ENCODE results near the gene ACY1. TPM values are rescaled to one million over a fixed set of nuclear protein-coding genes. Genes with fewer than 3 reads are reported as not detected.

ACY1 gene
- total and polyA plus RNA-seq, 10 of the 15 experiments (the other 5 are each of a cell fraction or from before 2014, with no cell fraction given), result 18.5 to 42.2 (median 27.8) TPM

- TF ChIP-seq E4F1 (IDR thresholded peaks at IDR 0.05; ENCODE audit: borderline replicate concordance, partially characterized antibody) (no peak), RBBP5 (conservative IDR thresholded peaks at IDR 0.05) (no peak), CEBPZ (IDR thresholded peaks at IDR 0.05; ENCODE audit: low read depth, low read length) (no peak), IRF4 (IDR thresholded peaks at IDR 0.05; ENCODE audit: low read depth, low read length) (no peak), GATAD2B (conservative IDR thresholded peaks at IDR 0.05; ENCODE audit: low read depth) (peak; percentile 70), RELA (IDR thresholded peaks at IDR 0.05; ENCODE audit: borderline replicate concordance, partially characterized antibody) (peak; percentile 56), NRF1 (conservative IDR thresholded peaks at IDR 0.05; ENCODE audit: low read depth, low read length) (no peak), SUPT20H (IDR thresholded peaks at IDR 0.05; ENCODE audit: borderline replicate concordance, control insufficient read depth, low read depth, low read length) (no peak), PKNOX1 (IDR thresholded peaks at IDR 0.05) (peak; percentile 51; the same call in 1 of the 2 replicates), ZNF217 (IDR thresholded peaks at IDR 0.05) (no peak), LARP7 (IDR thresholded peaks at IDR 0.05) (no peak), SRF (IDR thresholded peaks at IDR 0.05; ENCODE audit: low read depth in 2 of 2, low read length in 2 of 2) (no peak), BMI1 (IDR thresholded peaks at IDR 0.05; ENCODE audit: borderline replicate concordance) (no peak), RELB (IDR thresholded peaks at IDR 0.05; ENCODE audit: low read depth) (peak; percentile 48; the same call in 1 of the 2 replicates), TCF3 (IDR thresholded peaks at IDR 0.05; ENCODE audit: borderline replicate concordance, insufficient read depth, low read depth, low read length) (peak; percentile 57; the same call in 1 of the 2 replicates), RCOR1 (conservative IDR thresholded peaks at IDR 0.05; ENCODE audit: low read depth, low read length) (0 out of 2 replicates have a peak, but pooled peaks have one; percentile 74), SIN3A (IDR thresholded peaks at IDR 0.05; ENCODE audit: low read depth, low read length) (no peak), CHD2 (IDR thresholded peaks at IDR 0.05; ENCODE audit: borderline replicate concordance, low read depth, low read length) (peak; percentile 69), MTA2 (IDR thresholded peaks at IDR 0.05; ENCODE audit: low read depth) (peak; percentile 66; the same call in 1 of the 2 replicates), IRF3 (IDR thresholded peaks at IDR 0.05) (no peak), TCF12 (IDR thresholded peaks at IDR 0.05; ENCODE audit: low read depth, low read length) (0 out of 2 replicates have a peak, but pooled peaks have one; percentile 2), MEF2B (IDR thresholded peaks at IDR 0.05; ENCODE audit: partially characterized antibody, poor library complexity, severe bottlenecking) (peak; percentile 89)
Measured at GRCh38 chr3:52036222-52036694, 52.9 kb downstream of the ACY1 start (continued).

Data from GM12878 (cell line).